Lower leg skin (tissue), 4 donors: ENCODE measurements around the gene MCM10. TPM values are rescaled to one million over a fixed set of nuclear protein-coding genes. Genes with fewer than 3 reads are reported as not detected.

Source experiments
- DNase-seq, 2 donors: peaks; one replicate each; pipeline ENCODE4 v3.0.0-alpha.2; 2019; ENCODE audit warnings: low spot score in 2 of 2
- H3K4me3 ChIP-seq: fragments of 200-600 bp; sonication (generic); 2 replicates; pipeline ENCODE4 v1.5.1; 2017; ENCODE audit warnings: mild to moderate bottlenecking, low read depth; ENCODE audit not compliant: poor library complexity, severe bottlenecking
- CTCF ChIP-seq, 3 donors: fragments of 450-650 bp; IDR thresholded peaks; one replicate each; pipeline ENCODE4 v1.5.1; 2016; ENCODE audit warnings: antibody characterized with exemption in 3 of 3, mild to moderate bottlenecking in 3 of 3, moderate library complexity in 2 of 3
- POLR2A ChIP-seq, 2 donors: fragments of 450-650 bp; IDR thresholded peaks; one replicate each; pipeline ENCODE4 v1.6.1; 2016 to 2017; ENCODE audit warnings: antibody characterized with exemption in 2 of 2, mild to moderate bottlenecking in 1 of 2, moderate library complexity in 1 of 2
- WGBS, 2 donors: methylation state at CpG; one replicate each; pipeline ENCODE4 v1.1.5; 2018; 5-methylcytosine and 5-hydroxymethylcytosine counted together
- intact Hi-C: fragments of 100-400 bp; cut with DNase I; formaldehyde crosslinking; loops from one replicate; pipeline ENCODE4 v1.15.0; 2023; ENCODE audit warnings: low total_unique reads
- total RNA-seq, 4 donors: library from RNA; depleted of rRNA; stranded (reverse); fragments of >200 nt; gene quantifications; one replicate each; pipeline ENCODE4 v1.1.0, GENCODE V29; 2016

Gene MCM10
- total RNA-seq, 4 donors from 2014 or later: 0.08 to 1.5 (median 0.38) TPM

GRCh38 chr10:13167568-13167967 is 6.2 kb downstream of the MCM10 start:
- H3K4me3 ChIP-seq: no peak overlapping the region
- WGBS, 2 donors: 89 to 97% methylated on average over 7 of the region's 7 CpGs
- no peak for TF ChIP-seq POLR2A (IDR thresholded peaks at IDR 0.05)
- no peak for TF ChIP-seq CTCF (IDR thresholded peaks at IDR 0.05)
- no peak for DNase-seq
- intact Hi-C loops: no loop called here

GRCh38 chr10:13168781-13169180 is 7.4 kb downstream of the MCM10 start:
- no peak for DNase-seq
- intact Hi-C loops: no loop called here
- no peak for TF ChIP-seq CTCF (IDR thresholded peaks at IDR 0.05)
- no peak for TF ChIP-seq POLR2A (IDR thresholded peaks at IDR 0.05)
- no peak overlapping the region for H3K4me3 ChIP-seq
- WGBS, 2 donors: 80 to 85% methylated on average over 6 of the region's 6 CpGs

- no peak for TF ChIP-seq POLR2A (IDR thresholded peaks at IDR 0.05)
- no peak for TF ChIP-seq CTCF (IDR thresholded peaks at IDR 0.05)
- DNase-seq: no peak
- 97% methylated on average over 2 of the region's 2 CpGs for WGBS, 2 donors
- intact Hi-C loops: no loop called here
- H3K4me3 ChIP-seq: no peak overlapping the region
Observed at GRCh38 chr10:13173616-13174015, 12.3 kb downstream of the MCM10 start.

GRCh38 chr10:13180788-13181187 is 19.4 kb downstream of the MCM10 start:
- intact Hi-C loops: no loop called here
- 89 to 95% methylated on average over 4 of the region's 4 CpGs for WGBS, 2 donors
- DNase-seq: no peak
- H3K4me3 ChIP-seq: no peak overlapping the region
- TF ChIP-seq POLR2A (IDR thresholded peaks at IDR 0.05): no peak
- TF ChIP-seq CTCF (IDR thresholded peaks at IDR 0.05): no peak

GRCh38 chr10:13182424-13182823 is 21.1 kb downstream of the MCM10 start:
- TF ChIP-seq POLR2A (IDR thresholded peaks at IDR 0.05) (no peak), CTCF (IDR thresholded peaks at IDR 0.05) (no peak)
- DNase-seq: no peak
- intact Hi-C loops: no loop called here
- 88 to 91% methylated on average over 1 of the region's 1 CpG for WGBS, 2 donors
- H3K4me3 ChIP-seq: no peak overlapping the region

- no peak overlapping the region for H3K4me3 ChIP-seq
- 86 to 94% methylated on average over 5 of the region's 5 CpGs for WGBS, 2 donors
- TF ChIP-seq POLR2A (IDR thresholded peaks at IDR 0.05) (no peak), CTCF (IDR thresholded peaks at IDR 0.05) (no peak)
- intact Hi-C loops: no loop called here
- DNase-seq: no peak
Observed at GRCh38 chr10:13183625-13184024, 22.3 kb downstream of the MCM10 start.
